GM18502 (cell line): ENCODE measurements around the gene PPIE.
"Not testable (repeated sequence)": the region's sequence is repeated elsewhere in the genome, so short reads cannot be mapped to it uniquely, and the experiment has no call there.

Source experiments
- ATAC-seq: cut with Tn5 transposase; IDR thresholded peaks from one replicate; pipeline ENCODE4 v1.9.1; 2021; ENCODE audit warnings: mild to moderate bottlenecking; ENCODE audit not compliant: unreplicated experiment, poor library complexity

PPIE gene

GRCh38 chr1:39775676-39776399, 37.2 kb downstream of the PPIE start:
- ATAC-seq, result not testable (repeated sequence)

DNA sequence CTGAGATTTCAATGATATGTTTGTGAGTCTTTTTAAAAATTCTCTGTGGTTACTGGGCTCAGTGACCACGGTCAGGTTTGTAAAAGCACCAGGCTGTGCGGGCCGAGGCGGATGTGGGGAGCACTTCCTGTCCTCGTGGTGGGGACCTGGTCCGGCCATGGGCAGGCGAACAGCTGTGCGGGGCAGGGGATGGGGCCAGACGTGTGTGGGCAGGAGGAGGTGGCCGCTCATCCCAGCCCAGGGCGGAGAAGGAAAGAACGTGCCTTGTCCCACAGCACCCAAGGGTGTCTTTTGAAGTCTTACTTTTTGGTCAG, 37.7 kb downstream of the PPIE start:
- no peak for ATAC-seq

DNA sequence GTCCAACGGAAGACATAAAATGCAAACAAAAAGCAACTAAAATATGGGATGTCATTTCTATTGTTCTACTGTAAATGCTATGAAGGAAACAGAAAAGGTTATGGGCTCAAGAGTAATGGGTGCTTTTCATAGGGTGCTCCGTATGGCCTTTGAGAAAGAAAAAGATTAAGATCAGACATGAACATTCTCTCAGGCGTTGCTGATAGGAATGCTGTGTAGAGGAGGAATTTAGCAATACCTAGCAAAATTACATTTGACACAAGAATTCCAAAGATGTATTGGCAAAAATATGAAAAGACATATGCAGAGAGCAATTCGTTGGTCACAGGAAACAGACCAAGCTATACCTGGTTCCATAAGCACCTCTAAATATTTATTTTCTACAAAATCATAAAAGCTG, 38.2 kb downstream of the PPIE start:
- ATAC-seq, result no peak

DNA sequence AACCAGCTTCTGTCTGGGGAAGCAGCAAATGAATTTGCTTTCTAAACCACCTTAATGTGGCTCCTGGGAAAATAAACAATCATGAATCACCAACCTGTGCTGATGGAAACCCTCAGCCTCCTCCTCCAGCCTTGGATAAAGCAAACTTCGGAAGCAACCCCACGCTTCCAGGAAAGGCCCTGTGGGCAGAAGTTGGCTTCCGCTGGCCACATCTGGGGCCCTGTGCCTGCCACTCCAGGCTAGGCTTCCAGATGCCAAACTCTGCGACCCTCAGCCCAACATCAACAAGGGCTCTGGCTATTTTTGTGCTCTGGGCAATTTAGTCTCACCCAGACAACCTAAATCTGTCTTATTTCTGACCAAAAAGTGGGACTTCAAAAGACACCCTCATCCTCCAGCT, 38.6 kb downstream of the PPIE start:
- no peak for ATAC-seq

- ATAC-seq, result not testable (repeated sequence)
These were observed 39.2 kb downstream of the PPIE start for GRCh38 chr1:39777896-39778295.

GRCh38 chr1:39778463-39779099, 39.9 kb downstream of the PPIE start:
- ATAC-seq, result not testable (repeated sequence)

GRCh38 chr1:39779137-39779536, 40.5 kb downstream of the PPIE start:
- no peak for ATAC-seq

DNA sequence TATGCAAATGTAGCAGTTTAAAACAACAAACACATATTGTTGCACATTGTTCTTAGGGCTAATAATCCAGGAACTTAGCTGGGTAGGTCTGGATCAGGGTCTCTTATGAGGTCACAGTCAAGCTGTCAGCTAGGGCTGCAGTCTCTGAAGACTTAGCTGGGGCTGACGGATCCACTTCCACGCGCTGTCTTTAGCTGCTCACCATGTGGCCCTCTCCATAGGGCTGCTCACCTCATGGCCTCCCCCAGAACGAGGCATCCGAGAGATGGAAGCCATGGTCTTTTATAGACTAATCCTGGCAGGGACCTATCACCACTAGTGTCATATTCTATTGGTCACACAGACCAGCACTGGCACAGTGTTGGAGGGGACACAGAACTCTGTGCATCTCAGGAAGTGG, 41.1 kb downstream of the PPIE start:
- ATAC-seq, result no peak

DNA sequence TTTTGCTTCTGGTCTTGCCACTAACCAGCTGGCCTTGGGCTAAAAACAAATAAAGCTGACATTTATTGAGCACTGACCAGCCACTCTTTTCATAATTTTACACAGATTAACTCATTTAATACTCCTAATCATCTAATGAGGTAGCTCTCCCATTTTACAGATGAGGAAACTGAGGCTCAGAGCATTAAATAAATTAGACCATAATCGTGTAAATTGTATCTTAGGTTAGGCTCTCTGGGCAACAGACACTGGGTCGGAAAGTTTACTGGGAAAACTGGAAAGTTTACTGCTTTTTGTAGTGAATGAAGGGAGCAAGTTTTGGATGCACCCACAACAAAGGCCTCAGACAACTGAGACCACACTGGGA, 42.6 kb downstream of the PPIE start:
- no peak for ATAC-seq

DNA sequence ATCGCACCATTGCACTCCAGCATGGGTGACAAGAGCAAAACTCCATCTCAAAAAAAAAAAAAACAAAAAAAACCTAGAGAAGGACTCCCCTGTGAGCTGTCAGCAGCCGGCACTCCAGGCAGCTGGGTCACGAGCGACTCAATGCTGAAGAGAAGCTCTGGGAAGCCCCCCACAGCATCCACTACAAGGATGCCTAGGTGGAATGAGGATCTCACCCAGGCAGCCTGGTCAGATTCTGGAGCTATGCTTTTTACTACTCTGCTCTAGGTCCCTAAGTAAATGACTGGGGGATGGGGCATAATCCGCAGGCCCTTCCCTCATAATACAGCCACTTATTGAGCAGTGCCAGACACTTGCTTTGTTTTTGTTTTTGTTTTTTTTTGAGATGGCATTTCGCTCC, 43.4 kb downstream of the PPIE start:
- no peak for ATAC-seq

DNA sequence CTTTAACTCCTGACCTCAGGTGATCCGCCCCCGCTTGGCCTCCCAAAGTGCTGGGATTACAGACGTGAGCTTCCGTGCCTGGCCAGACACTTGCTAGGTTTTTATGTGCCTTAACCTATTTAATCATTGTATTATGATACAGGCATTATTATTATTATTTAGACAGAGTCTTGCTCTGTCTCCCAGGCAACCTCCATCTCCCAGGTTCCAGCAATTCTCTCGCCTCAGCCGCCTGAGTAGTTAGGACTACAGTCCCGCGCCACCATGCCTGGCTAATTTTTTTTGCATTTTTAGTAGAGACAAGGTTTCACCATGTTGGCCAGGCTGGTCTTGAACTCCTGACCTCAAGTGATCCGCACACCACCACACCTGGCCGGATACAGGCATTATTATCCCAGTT, 44.0 kb downstream of the PPIE start:
- not testable (repeated sequence) for ATAC-seq

GRCh38 chr1:39786303-39787107, 47.8 kb downstream of the PPIE start:
- ATAC-seq, result not testable (repeated sequence)

- not testable (repeated sequence) for ATAC-seq
These were observed 48.4 kb downstream of the PPIE start for GRCh38 chr1:39787108-39787375.

DNA sequence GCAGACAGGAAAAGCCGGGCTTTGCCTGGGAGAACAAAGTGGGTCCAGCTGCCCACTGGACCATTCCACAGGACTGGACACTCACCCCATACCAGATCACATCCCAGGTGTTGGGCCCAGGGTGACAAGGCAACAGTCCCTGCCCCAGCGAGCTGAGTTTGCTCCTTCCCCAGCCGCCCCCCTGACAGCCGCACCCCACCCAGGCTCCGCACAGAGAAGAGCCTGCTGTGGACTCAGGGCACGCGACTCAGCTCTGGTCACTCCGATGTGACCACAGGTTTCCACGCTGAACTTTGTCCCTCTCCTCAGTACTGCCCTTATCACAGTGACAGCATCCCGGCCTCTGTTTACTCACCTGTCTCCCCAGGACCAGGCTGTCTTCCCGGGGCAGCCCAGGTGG, 48.8 kb downstream of the PPIE start:
- no peak for ATAC-seq

GRCh38 chr1:39787964-39788363, 49.3 kb downstream of the PPIE start:
- ATAC-seq, result not testable (repeated sequence)

DNA sequence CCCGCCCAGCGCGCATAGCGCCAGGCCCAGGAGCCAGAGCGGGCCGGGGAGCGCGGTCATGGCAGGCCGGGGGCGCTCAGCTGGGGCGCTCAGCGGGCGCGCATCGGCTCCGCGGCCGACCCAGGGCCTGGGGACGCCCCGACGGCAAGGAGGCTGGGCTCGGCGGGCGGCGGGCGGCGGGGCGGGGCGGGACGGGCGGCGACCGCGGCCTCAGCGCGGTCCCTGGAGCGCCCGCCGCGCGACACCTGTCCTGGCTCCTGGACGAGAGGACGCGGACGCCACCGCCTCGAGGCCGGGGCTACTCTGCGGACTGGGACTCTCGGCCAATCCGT, 49.7 kb downstream of the PPIE start:
- no peak for ATAC-seq

- no peak for ATAC-seq
These were observed 50.3 kb downstream of the PPIE start, which contains the start of gene BMP8B for GRCh38 chr1:39788758-39789570. BMP8B (minus strand) TSS chr1:39788865; CDS start chr1:39788485, 380 bp downstream.

- no peak for ATAC-seq
These were observed 51.0 kb downstream of the PPIE start for GRCh38 chr1:39789571-39790110.

DNA sequence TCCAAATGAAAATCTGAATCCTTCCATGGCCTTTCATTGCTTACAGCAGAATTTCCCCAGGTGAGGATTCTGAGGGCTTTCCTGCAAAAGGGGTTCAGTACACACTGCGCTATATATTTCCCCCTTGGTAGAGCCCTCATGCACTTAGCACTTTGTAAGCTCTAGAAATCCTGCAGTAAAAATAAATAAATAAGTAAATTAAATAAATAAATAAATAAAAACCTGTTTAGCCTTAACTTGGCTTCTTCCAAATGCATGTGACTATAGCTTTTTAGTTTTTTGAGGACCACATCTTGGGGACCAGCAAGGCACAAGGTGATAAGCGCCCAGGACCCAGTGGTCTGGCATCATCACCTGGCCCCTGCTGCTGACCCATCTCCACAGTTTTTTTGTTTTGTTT, 53.2 kb downstream of the PPIE start:
- no peak for ATAC-seq

DNA sequence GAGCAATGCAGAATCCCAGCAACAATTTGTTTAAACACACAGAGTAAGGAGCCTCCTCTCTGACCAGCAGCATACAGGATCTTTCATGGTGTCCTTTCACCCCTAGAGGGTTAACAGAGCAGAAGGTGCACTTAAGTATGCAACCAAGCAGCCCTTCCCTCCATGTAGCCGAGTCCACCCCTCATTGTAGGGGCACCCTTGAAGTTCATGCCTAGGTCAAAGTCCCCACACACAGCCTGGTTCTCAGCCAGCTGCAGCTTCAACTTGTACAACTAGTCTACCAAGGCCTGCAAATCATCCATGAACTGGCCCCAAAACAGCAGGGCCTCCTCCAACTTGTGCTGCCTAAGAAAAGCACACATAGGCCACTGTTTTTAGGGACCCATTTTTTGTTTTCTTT, 57.0 kb downstream of the PPIE start:
- ATAC-seq, result no peak
